HG03064 (cell line): ENCODE results near the gene FAM227B.

Experiments used
- ATAC-seq: cut with Tn5 transposase; IDR thresholded peaks from one replicate; pipeline ENCODE4 v1.9.1; 2021; ENCODE audit warnings: low read depth; ENCODE audit not compliant: unreplicated experiment

The FAM227B gene

GRCh38 chr15:49441816-49442215, 178.8 kb downstream of the FAM227B start:
- no peak for ATAC-seq

GRCh38 chr15:49441356-49441755, 179.3 kb downstream of the FAM227B start:
- no peak for ATAC-seq

GRCh38 chr15:49439678-49440395, 180.8 kb downstream of the FAM227B start:
- ATAC-seq = no peak

GRCh38 chr15:49438962-49439631, 181.5 kb downstream of the FAM227B start:
- no peak for ATAC-seq

- no peak for ATAC-seq
These were observed 183.9 kb downstream of the FAM227B start for GRCh38 chr15:49436751-49437150.

GRCh38 chr15:49435174-49435573, 185.4 kb downstream of the FAM227B start:
- no peak for ATAC-seq

- ATAC-seq = no peak
These were observed 190.6 kb downstream of the FAM227B start for GRCh38 chr15:49430046-49430445.

GRCh38 chr15:49428409-49429095, 192.1 kb downstream of the FAM227B start:
- no peak for ATAC-seq

GRCh38 chr15:49427372-49427771, 193.2 kb downstream of the FAM227B start:
- ATAC-seq = no peak

- no peak for ATAC-seq
These were observed 195.7 kb downstream of the FAM227B start for GRCh38 chr15:49424954-49425353.

GRCh38 chr15:49423901-49424550, 196.6 kb downstream of the FAM227B start:
- ATAC-seq = no peak

GRCh38 chr15:49423021-49423420, 197.6 kb downstream of the FAM227B start, which contains the start of gene FGF7:
Gene FGF7, plus strand, starts transcription at chr15:49423242. Its CDS starts 1,056 bp downstream, at chr15:49424298.
- no peak for ATAC-seq

- ATAC-seq = no peak
These were observed 198.6 kb downstream of the FAM227B start for GRCh38 chr15:49421991-49422390.

- no peak for ATAC-seq
These were observed 201.8 kb downstream of the FAM227B start for GRCh38 chr15:49418811-49419210.

- no peak for ATAC-seq
These were observed 205.0 kb downstream of the FAM227B start for GRCh38 chr15:49415638-49416037.

- no peak for ATAC-seq
These were observed 205.5 kb downstream of the FAM227B start for GRCh38 chr15:49415149-49415548.

- no peak for ATAC-seq
These were observed 207.8 kb downstream of the FAM227B start for GRCh38 chr15:49412797-49413196.

GRCh38 chr15:49410641-49411040, 210.0 kb downstream of the FAM227B start:
- no peak for ATAC-seq

GRCh38 chr15:49406352-49407118, 214.1 kb downstream of the FAM227B start:
- no peak for ATAC-seq
